Omental fat pad (tissue), 4 donors: ENCODE data around the gene PHTF1. TPM values are rescaled to one million over a fixed set of nuclear protein-coding genes. Genes with fewer than 3 reads are reported as not detected.

Source experiments
- ATAC-seq: fragments of 150-250 bp; one replicate; pipeline ENCODE4 v1.9.1; 2016; ENCODE audit warnings: mild to moderate bottlenecking, moderate library complexity; ENCODE audit not compliant: low FRiP score
- DNase-seq: peaks from one replicate; pipeline ENCODE4 v3.0.0-alpha.2; 2019; ENCODE audit warnings: low spot score
- CTCF ChIP-seq, 3 donors: fragments of 450-650 bp; IDR thresholded peaks; one replicate each; pipeline ENCODE4 v1.5.1; 2016 to 2017; ENCODE audit warnings: antibody characterized with exemption in 3 of 3, mild to moderate bottlenecking in 3 of 3, moderate library complexity in 2 of 3
- total RNA-seq, 4 donors: library from RNA; depleted of rRNA; stranded (reverse); fragments of >200 nt; gene quantifications; one replicate each; pipeline ENCODE4 v1.1.0, GENCODE V29; 2016

The PHTF1 gene
- total RNA-seq, 4 donors from 2014 or later, result 20.5 to 35.6 (median 26.0) TPM

GRCh38 chr1:113777561-113777960 is 18.3 kb upstream of the PHTF1 start:
- TF ChIP-seq CTCF (IDR thresholded peaks at IDR 0.05), result no peak
- ATAC-seq (no peak), DNase-seq (no peak)

GRCh38 chr1:113770031-113770430 is 10.7 kb upstream of the PHTF1 start:
- TF ChIP-seq CTCF (IDR thresholded peaks at IDR 0.05), result no peak
- DNase-seq (no peak), ATAC-seq (no peak)

- DNase-seq (no peak), ATAC-seq (no peak)
- TF ChIP-seq CTCF (IDR thresholded peaks at IDR 0.05), result no peak
These were observed 10.3 kb upstream of the PHTF1 start for GRCh38 chr1:113769601-113769970.

GRCh38 chr1:113768916-113769600 is 9.8 kb upstream of the PHTF1 start:
- no peak for ATAC-seq
- TF ChIP-seq CTCF (IDR thresholded peaks at IDR 0.05), result no peak
- no peak for DNase-seq

- no peak for ATAC-seq
- TF ChIP-seq CTCF (IDR thresholded peaks at IDR 0.05), result no peak
- DNase-seq, result no peak
These were observed 6.3 kb upstream of the PHTF1 start for GRCh38 chr1:113765306-113766230.

- DNase-seq, result no peak
- no peak for ATAC-seq
- no peak for TF ChIP-seq CTCF (IDR thresholded peaks at IDR 0.05)
These were observed 4.4 kb upstream of the PHTF1 start for GRCh38 chr1:113763661-113764060.
